Measurements from ENCODE around the gene FCRL4.
A peak's percentile ranks its signal among the peaks of the same experiment; 100 is the strongest.

Gene FCRL4

GRCh38 chr1:157540160-157540748 lies 57.6 kb downstream of the FCRL4 start:
- TF ChIP-seq, protein P1, sequence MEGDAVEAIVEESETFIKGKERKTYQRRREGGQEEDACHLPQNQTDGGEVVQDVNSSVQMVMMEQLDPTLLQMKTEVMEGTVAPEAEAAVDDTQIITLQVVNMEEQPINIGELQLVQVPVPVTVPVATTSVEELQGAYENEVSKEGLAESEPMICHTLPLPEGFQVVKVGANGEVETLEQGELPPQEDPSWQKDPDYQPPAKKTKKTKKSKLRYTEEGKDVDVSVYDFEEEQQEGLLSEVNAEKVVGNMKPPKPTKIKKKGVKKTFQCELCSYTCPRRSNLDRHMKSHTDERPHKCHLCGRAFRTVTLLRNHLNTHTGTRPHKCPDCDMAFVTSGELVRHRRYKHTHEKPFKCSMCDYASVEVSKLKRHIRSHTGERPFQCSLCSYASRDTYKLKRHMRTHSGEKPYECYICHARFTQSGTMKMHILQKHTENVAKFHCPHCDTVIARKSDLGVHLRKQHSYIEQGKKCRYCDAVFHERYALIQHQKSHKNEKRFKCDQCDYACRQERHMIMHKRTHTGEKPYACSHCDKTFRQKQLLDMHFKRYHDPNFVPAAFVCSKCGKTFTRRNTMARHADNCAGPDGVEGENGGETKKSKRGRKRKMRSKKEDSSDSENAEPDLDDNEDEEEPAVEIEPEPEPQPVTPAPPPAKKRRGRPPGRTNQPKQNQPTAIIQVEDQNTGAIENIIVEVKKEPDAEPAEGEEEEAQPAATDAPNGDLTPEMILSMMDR (IDR thresholded peaks at IDR 0.05; ENCODE audit: low read depth, low read length, missing control alignments): no peak
- H3K4me3 ChIP-seq (ENCODE audit: low read depth, low read length): no peak overlapping the region
- DNase-seq (ENCODE audit: low read depth): no peak

DNA sequence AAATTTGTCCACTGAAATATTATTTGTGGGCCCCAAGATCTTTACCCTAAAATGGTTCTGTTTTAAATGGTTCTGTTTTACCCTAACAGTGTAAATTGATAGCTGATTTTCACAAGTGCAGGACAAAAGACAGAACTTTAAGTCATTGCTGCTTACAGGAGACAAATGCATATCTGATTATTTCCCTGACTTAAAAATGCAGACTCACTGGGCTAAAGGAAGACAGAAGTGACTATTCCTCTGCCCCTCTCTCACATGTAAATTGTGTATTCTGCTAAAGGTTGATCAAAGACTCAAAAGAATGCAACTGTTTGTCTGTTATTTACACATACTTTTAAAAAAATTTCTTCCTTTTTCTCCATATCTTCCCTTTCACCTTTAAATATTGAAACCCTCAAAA lies 58.3 kb downstream of the FCRL4 start:
- TF ChIP-seq, protein P1 (IDR thresholded peaks at IDR 0.05; ENCODE audit: low read depth, low read length, missing control alignments): no peak
- H3K4me3 ChIP-seq (ENCODE audit: low read depth, low read length): no peak overlapping the region
- no peak for DNase-seq (ENCODE audit: low read depth)

GRCh38 chr1:157532569-157532968 lies 65.3 kb downstream of the FCRL4 start:
- TF ChIP-seq, protein P1 (IDR thresholded peaks at IDR 0.05; ENCODE audit: low read depth, low read length, missing control alignments): no peak
- no peak for DNase-seq (ENCODE audit: low read depth)
- H3K4me3 ChIP-seq (ENCODE audit: low read depth, low read length): no peak overlapping the region

DNA sequence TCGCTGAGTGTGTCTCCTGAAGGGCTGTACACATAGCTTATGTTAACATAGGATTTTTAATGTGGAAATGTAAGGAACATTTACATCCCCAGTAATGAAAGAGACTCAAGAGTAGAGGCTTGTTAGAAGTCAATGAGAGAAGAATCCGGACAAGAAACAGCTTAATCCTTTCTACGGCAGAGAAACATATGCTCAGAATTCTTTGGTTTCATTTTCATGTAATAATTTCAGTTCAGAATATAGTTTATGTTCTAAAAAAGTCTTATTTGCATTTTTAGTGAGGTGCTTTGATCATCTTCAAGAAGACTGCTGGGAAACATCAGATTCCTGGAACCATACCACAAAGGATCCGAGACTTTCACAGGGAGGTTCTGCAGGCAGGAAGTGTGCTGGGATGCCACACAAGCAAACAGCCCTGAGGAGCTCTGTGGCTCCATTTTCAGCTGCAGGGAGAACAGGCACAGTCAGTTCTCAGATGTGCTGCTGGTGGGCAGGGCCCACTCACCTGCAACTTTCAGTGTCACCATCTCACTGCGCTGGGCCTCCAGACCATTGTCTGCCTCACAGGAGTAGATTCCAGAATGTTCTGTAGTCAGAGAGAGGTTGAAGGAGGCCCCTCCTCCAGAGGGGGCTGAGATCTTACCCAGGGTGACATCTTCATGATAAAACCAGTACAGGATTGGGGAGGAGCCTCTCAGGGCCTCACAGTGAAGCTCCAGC lies 74.0 kb downstream of the FCRL4 start:
- TF ChIP-seq, protein P1 (IDR thresholded peaks at IDR 0.05; ENCODE audit: low read depth, low read length, missing control alignments): no peak
- H3K4me3 ChIP-seq (ENCODE audit: low read depth, low read length): peak overlapping the region; percentile 30; the same call in 1 of the 2 replicates
- DNase-seq (ENCODE audit: low read depth): peak; percentile 66

All from GM12864 (cell line).